Fibroblast of lung (primary cell): ENCODE results near the gene SMIM24.

Experiments
- CTCF ChIP-seq, 2 donors: IDR thresholded peaks in 1 of 2; conservative IDR thresholded peaks in 1 of 2; 1 replicate in 1 of 2; 2 replicates in 1 of 2; pipeline ENCODE4 v1.5.1; 2011 to 2012; ENCODE audit warnings: low read length in 2 of 2, control low read depth in 1 of 2, inconsistent platforms in 1 of 2, low read depth in 1 of 2, mild to moderate bottlenecking in 1 of 2
- EZH2 ChIP-seq: IDR thresholded peaks from 2 replicates; pipeline ENCODE4 v1.5.1; 2012; ENCODE audit warnings: low read length, control low read depth, mild to moderate bottlenecking; ENCODE audit errors: missing control alignments

DNA sequence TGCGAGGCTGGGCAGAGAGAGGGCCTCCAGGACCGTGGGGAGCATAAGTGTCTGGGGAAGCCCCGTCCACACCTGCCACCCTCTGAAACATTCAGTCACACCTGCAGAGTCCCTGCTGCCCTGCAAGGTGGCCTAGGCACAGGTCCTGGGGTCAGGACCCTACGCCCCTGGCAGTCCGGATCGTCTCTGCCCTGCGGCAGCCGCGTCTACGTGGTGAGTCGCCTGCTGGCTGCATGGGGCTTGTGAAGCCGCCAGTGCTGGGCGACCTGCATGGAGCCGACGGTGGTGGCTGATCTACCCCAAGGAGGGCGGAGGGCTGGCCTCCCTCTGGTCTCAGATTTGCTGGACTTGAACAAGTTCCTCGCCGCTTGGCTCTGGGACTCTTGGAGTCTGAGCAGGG, 38.8 kb upstream of the SMIM24 start:
- TF ChIP-seq CTCF (conservative IDR thresholded peaks at IDR 0.05 in 1 of 2, IDR thresholded peaks at IDR 0.05 in 1 of 2; ENCODE audit: low read depth in 1 of 2, low read length in 2 of 2) (no peak), EZH2 (no peak)
